ENCODE results near the gene CX3CL1. TPM values are rescaled to one million over a fixed set of nuclear protein-coding genes. Genes with fewer than 3 reads are reported as not detected.

CX3CL1 gene
- 3.8 and 4.9 TPM in 2 replicates for polyA plus RNA-seq
- 2.4 TPM in 2 replicates for polyA minus RNA-seq

GRCh38 chr16:57372372-57373116 is at the start of gene CX3CL1:
Gene CX3CL1 (plus strand): TSS chr16:57372490. CDS start chr16:57372569, 79 bp downstream.
- no peaks in the 10 kb centered on the region for H3K36me3 ChIP-seq (ENCODE audit: insufficient read depth, low read length)
- H2AFZ ChIP-seq (ENCODE audit: low read depth, low read length) = peak within 1 kb of the TSS; percentile 80
- H3K4me3 ChIP-seq (ENCODE audit: low read length) = peak within 1 kb of the TSS; percentile 68
- H3K9ac ChIP-seq (ENCODE audit: low read length) = peak within 1 kb of the TSS; percentile 70
- TF ChIP-seq CTCF (IDR thresholded peaks at IDR 0.05; ENCODE audit: poor library complexity, severe bottlenecking) = peak; percentile 60
- peak; percentile 40 for TF ChIP-seq SMC3 (conservative IDR thresholded peaks at IDR 0.05; ENCODE audit: poor library complexity)
- TF ChIP-seq POLR2AphosphoS5 (IDR thresholded peaks at IDR 0.05) = peak; percentile 62
- peak; percentile 36 for TF ChIP-seq REST (IDR thresholded peaks at IDR 0.05; ENCODE audit: borderline replicate concordance)
- TF ChIP-seq EZH2 (IDR thresholded peaks at IDR 0.05; ENCODE audit: borderline replicate concordance, insufficient read depth, low read length, poor library complexity, severe bottlenecking) = no peak
- no peak for TF ChIP-seq RAD21 (conservative IDR thresholded peaks at IDR 0.05)
- no peak for TF ChIP-seq MXI1 (conservative IDR thresholded peaks at IDR 0.05; ENCODE audit: poor library complexity, severe bottlenecking)
- TF ChIP-seq EP300 (conservative IDR thresholded peaks at IDR 0.05; ENCODE audit: poor library complexity, severe bottlenecking) = no peak
- TF ChIP-seq TAF1 (IDR thresholded peaks at IDR 0.05; ENCODE audit: low read depth) = peak; percentile 56
- H3K79me2 ChIP-seq (replicated peaks; ENCODE audit: insufficient read depth, low read length) = no peaks in the 10 kb centered on the region
- H4K20me1 ChIP-seq (ENCODE audit: insufficient read depth) = no peaks in the 10 kb centered on the region
- H3F3A ChIP-seq (ENCODE audit: insufficient read depth, low read length, poor library complexity, severe bottlenecking) = no peaks in the 10 kb centered on the region
- H3K4me2 ChIP-seq (ENCODE audit: low read length) = peak within 1 kb of the TSS; percentile 82
- H3K27me3 ChIP-seq (ENCODE audit: insufficient read depth, low read depth, low read length) = no peaks in the 10 kb centered on the region
- H3K27ac ChIP-seq (ENCODE audit: low read length) = peak within 1 kb of the TSS; percentile 53
- H3K9me2 ChIP-seq (ENCODE audit: insufficient read depth, low read length) = no peaks in the 10 kb centered on the region
- no peaks in the 10 kb centered on the region for H3K9me3 ChIP-seq (ENCODE audit: low read length)

GRCh38 chr16:57324749-57325148 is 47.5 kb upstream of the CX3CL1 start:
- H3K27me3 ChIP-seq (ENCODE audit: insufficient read depth, low read depth, low read length) = no peaks in the 10 kb centered on the region
- H3K9me2 ChIP-seq (ENCODE audit: insufficient read depth, low read length) = no peaks in the 10 kb centered on the region
- TF ChIP-seq CTCF (IDR thresholded peaks at IDR 0.05; ENCODE audit: poor library complexity, severe bottlenecking) (no peak), REST (IDR thresholded peaks at IDR 0.05; ENCODE audit: borderline replicate concordance) (no peak), EZH2 (IDR thresholded peaks at IDR 0.05; ENCODE audit: borderline replicate concordance, insufficient read depth, low read length, poor library complexity, severe bottlenecking) (no peak), MXI1 (conservative IDR thresholded peaks at IDR 0.05; ENCODE audit: poor library complexity, severe bottlenecking) (no peak), RAD21 (conservative IDR thresholded peaks at IDR 0.05) (no peak), POLR2AphosphoS5 (IDR thresholded peaks at IDR 0.05) (no peak), EP300 (conservative IDR thresholded peaks at IDR 0.05; ENCODE audit: poor library complexity, severe bottlenecking) (no peak), SMC3 (conservative IDR thresholded peaks at IDR 0.05; ENCODE audit: poor library complexity) (no peak)
- H3K36me3 ChIP-seq (ENCODE audit: insufficient read depth, low read length) = no peaks in the 10 kb centered on the region
- H3K9me3 ChIP-seq (ENCODE audit: low read length) = no peaks in the 10 kb centered on the region
- H4K20me1 ChIP-seq (ENCODE audit: insufficient read depth) = no peaks in the 10 kb centered on the region
- no peak overlapping the region for H2AFZ ChIP-seq (ENCODE audit: low read depth, low read length)
- no peak overlapping the region for H3K9ac ChIP-seq (ENCODE audit: low read length)
- no peak overlapping the region for H3K27ac ChIP-seq (ENCODE audit: low read length)
- no peak overlapping the region for H3K4me2 ChIP-seq (ENCODE audit: low read length)
- H3K79me2 ChIP-seq (replicated peaks; ENCODE audit: insufficient read depth, low read length) = no peaks in the 10 kb centered on the region
- H3K4me3 ChIP-seq (ENCODE audit: low read length) = no peak overlapping the region
- no peaks in the 10 kb centered on the region for H3F3A ChIP-seq (ENCODE audit: insufficient read depth, low read length, poor library complexity, severe bottlenecking)

Measured in neural cell (in vitro differentiated cells).